Calu3 (cell line): ENCODE results near the gene SPATA31A3. TPM values are rescaled to one million over a fixed set of nuclear protein-coding genes. Genes with fewer than 3 reads are reported as not detected.
"Not testable (repeated sequence)": the region's sequence is repeated elsewhere in the genome, so short reads cannot be mapped to it uniquely, and the experiment has no call there.

Experiments used
- Bru-seq: library from RNA; stranded (reverse); fragments of 400-500 nt; gene quantifications from one replicate; lab custom pipeline; 2021; lab: Mats Ljungman, UMichigan
- BruChase-seq, 2 experiments: library from RNA; stranded (reverse); fragments of 400-500 nt; gene quantifications; one replicate each; lab custom pipeline; 2021; lab: Mats Ljungman, UMichigan
- BruUV-seq: library from RNA; stranded (reverse); fragments of 400-500 nt; replicated peaks from 2 replicates; lab custom pipeline; 2021; lab: Mats Ljungman, UMichigan
- CTCF ChIA-PET: fragments of 300-600 bp; sonication (Branson Sonifier 250); formaldehyde crosslinking; loops from one replicate; lab custom pipeline; 2022; ENCODE audit warnings: antibody characterized with exemption; lab: Charles Lee
- DNase-seq: peaks from one replicate; pipeline ENCODE4 v3.0.0; 2022
- H3K27ac Mint-ChIP-seq: one replicate; pipeline ENCODE4 v1.8.0; 2022; ENCODE audit warnings: mixed read lengths; ENCODE audit not compliant: unreplicated experiment
- H3K27me3 Mint-ChIP-seq: one replicate; pipeline ENCODE4 v1.8.0; 2022; ENCODE audit warnings: mixed read lengths; ENCODE audit not compliant: unreplicated experiment
- H3K36me3 Mint-ChIP-seq: one replicate; pipeline ENCODE4 v1.8.0; 2022; ENCODE audit warnings: mild to moderate bottlenecking, moderate library complexity, mixed read lengths; ENCODE audit not compliant: insufficient read depth, unreplicated experiment
- H3K4me1 Mint-ChIP-seq: one replicate; pipeline ENCODE4 v1.8.0; 2022; ENCODE audit warnings: mild to moderate bottlenecking, low read depth, mixed read lengths; ENCODE audit not compliant: unreplicated experiment
- H3K4me3 Mint-ChIP-seq: one replicate; pipeline ENCODE4 v1.8.0; 2022; ENCODE audit warnings: mild to moderate bottlenecking, low read depth, moderate library complexity, mixed read lengths; ENCODE audit not compliant: unreplicated experiment
- H3K9me3 Mint-ChIP-seq: one replicate; pipeline ENCODE4 v1.8.0; 2022; ENCODE audit warnings: low read depth, mixed read lengths; ENCODE audit not compliant: unreplicated experiment
- intact Hi-C: fragments of 100-400 bp; cut with micrococcal nuclease; formaldehyde crosslinking; loops from one replicate; pipeline ENCODE4 v1.10.0; 2022; ENCODE audit not compliant: unreplicated experiment
- long read RNA-seq: library from polyadenylated mRNA; stranded (forward); transcript quantifications from one replicate; pipeline ENCODE4 v2.0.0, GENCODE V29; 2022
- total RNA-seq: library from RNA; stranded (reverse); gene quantifications from 2 replicates; pipeline ENCODE4 v1.2.3, GENCODE V29; 2022

The SPATA31A3 gene
- total RNA-seq (not detected in 2 replicates), Bru-seq, nascent RNA (not detected), BruChase-seq, experiment 1, labeled RNA remaining after a 6-hour chase (not detected), BruChase-seq, experiment 2, labeled RNA remaining after a 2-hour chase (not detected)
- long read RNA-seq, result 0 reads

GRCh38 chr9:66992450-66992849, at the start of gene SPATA31A3:
SPATA31A3 (minus strand) TSS chr9:66992550; CDS start chr9:66992521, 29 bp downstream.
- CTCF ChIA-PET, H3K36me3 Mint-ChIP-seq, intact Hi-C loops, H3K27ac Mint-ChIP-seq, H3K4me1 Mint-ChIP-seq, H3K27me3 Mint-ChIP-seq, BruUV-seq, H3K9me3 Mint-ChIP-seq, DNase-seq, H3K4me3 Mint-ChIP-seq: not testable (repeated sequence)

- H3K27me3 Mint-ChIP-seq, H3K36me3 Mint-ChIP-seq, BruUV-seq, H3K27ac Mint-ChIP-seq, H3K4me1 Mint-ChIP-seq, H3K9me3 Mint-ChIP-seq, H3K4me3 Mint-ChIP-seq, CTCF ChIA-PET, intact Hi-C loops, DNase-seq: not testable (repeated sequence)
Measured at GRCh38 chr9:66952576-66952975, 39.8 kb downstream of the SPATA31A3 start.

- H3K4me3 Mint-ChIP-seq, H3K27me3 Mint-ChIP-seq, CTCF ChIA-PET, intact Hi-C loops, H3K4me1 Mint-ChIP-seq, BruUV-seq, H3K9me3 Mint-ChIP-seq, DNase-seq, H3K27ac Mint-ChIP-seq, H3K36me3 Mint-ChIP-seq: not testable (repeated sequence)
Measured at GRCh38 chr9:66942400-66943155, 49.8 kb downstream of the SPATA31A3 start.

- H3K27me3 Mint-ChIP-seq, H3K4me3 Mint-ChIP-seq, H3K9me3 Mint-ChIP-seq, H3K36me3 Mint-ChIP-seq, BruUV-seq, intact Hi-C loops, CTCF ChIA-PET, H3K4me1 Mint-ChIP-seq, H3K27ac Mint-ChIP-seq, DNase-seq: not testable (repeated sequence)
Measured at GRCh38 chr9:66939878-66940830, 52.2 kb downstream of the SPATA31A3 start.

GRCh38 chr9:66938322-66938721, 54.0 kb downstream of the SPATA31A3 start:
- H3K27ac Mint-ChIP-seq, H3K9me3 Mint-ChIP-seq, H3K4me1 Mint-ChIP-seq, H3K36me3 Mint-ChIP-seq, intact Hi-C loops, CTCF ChIA-PET, H3K27me3 Mint-ChIP-seq, BruUV-seq, H3K4me3 Mint-ChIP-seq, DNase-seq: not testable (repeated sequence)

- H3K4me3 Mint-ChIP-seq, H3K36me3 Mint-ChIP-seq, DNase-seq, intact Hi-C loops, H3K27ac Mint-ChIP-seq, H3K27me3 Mint-ChIP-seq, CTCF ChIA-PET, H3K9me3 Mint-ChIP-seq, BruUV-seq, H3K4me1 Mint-ChIP-seq: not testable (repeated sequence)
Measured at GRCh38 chr9:66937662-66938061, 54.7 kb downstream of the SPATA31A3 start.

Other genes with a start within 250 kb of the SPATA31A3 start
- 2.5 and 3.1 TPM in 2 replicates for gene ZNF658, start 91.8 kb downstream of the SPATA31A3 start, total RNA-seq